Nephron (organoid): Measurements from ENCODE around the gene TRAPPC12.

Source experiments
- H3K27ac Mint-ChIP-seq, 3 experiments: 2 replicates each; pipeline ENCODE4 v1.8.0; 2020; ENCODE audit warnings: mixed read lengths in 3 of 3, mild to moderate bottlenecking in 2 of 3, moderate library complexity in 1 of 3
- H3K27me3 Mint-ChIP-seq: 2 replicates; pipeline ENCODE4 v1.8.0; 2021; ENCODE audit warnings: low read depth, mild to moderate bottlenecking, moderate library complexity, mixed read lengths
- H3K36me3 Mint-ChIP-seq: 2 replicates; pipeline ENCODE4 v1.8.0; 2020; ENCODE audit warnings: low read depth, mixed read lengths
- H3K4me1 Mint-ChIP-seq: 2 replicates; pipeline ENCODE4 v1.8.0; 2020; ENCODE audit warnings: mixed read lengths
- H3K4me3 Mint-ChIP-seq, 3 experiments: 2 replicates each; pipeline ENCODE4 v1.8.0; 2020; ENCODE audit warnings: mild to moderate bottlenecking in 3 of 3, mixed read lengths in 3 of 3, moderate library complexity in 2 of 3
- H3K9me3 Mint-ChIP-seq: 2 replicates; pipeline ENCODE4 v1.8.0; 2020; ENCODE audit warnings: mixed read lengths
- TF ChIP-seq, protein P1 (sequence below), 3 experiments: fragments of 200-600 bp; sonication (generic); IDR thresholded peaks; one replicate each; pipeline ENCODE4 v1.5.0; 2021; ENCODE audit warnings: antibody characterized with exemption in 3 of 3; ENCODE audit not compliant: unreplicated experiment in 3 of 3

TRAPPC12 gene

DNA sequence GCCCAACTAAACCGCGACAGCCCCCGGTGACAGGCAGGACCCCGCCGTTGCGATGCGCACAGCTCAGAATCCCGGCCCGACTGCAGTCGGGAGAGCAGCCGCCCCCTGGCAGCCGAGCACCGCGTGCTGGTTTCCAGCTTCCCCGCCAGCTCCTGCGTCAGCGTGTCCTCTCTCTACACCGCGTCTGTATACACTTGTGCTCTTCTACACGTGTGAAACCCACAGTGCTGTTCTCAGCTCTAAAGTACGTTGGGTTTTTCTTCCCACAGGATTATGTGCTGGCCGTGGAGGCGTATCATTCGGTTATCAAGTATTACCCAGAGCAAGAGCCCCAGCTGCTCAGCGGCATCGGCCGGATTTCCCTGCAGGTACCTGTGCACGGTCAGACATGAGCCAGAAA, 85.8 kb downstream of the TRAPPC12 start:
- Mint-ChIP-seq H3K36me3 (peaks cover 27% of the 10 kb centered on the region), H3K4me3 (no peak overlapping the region), H3K4me1 (peaks cover 26% of the 10 kb centered on the region), H3K27me3 (no peaks in the 10 kb centered on the region), H3K27ac (no peak overlapping the region), H3K9me3 (no peaks in the 10 kb centered on the region)
- TF ChIP-seq, protein P1, sequence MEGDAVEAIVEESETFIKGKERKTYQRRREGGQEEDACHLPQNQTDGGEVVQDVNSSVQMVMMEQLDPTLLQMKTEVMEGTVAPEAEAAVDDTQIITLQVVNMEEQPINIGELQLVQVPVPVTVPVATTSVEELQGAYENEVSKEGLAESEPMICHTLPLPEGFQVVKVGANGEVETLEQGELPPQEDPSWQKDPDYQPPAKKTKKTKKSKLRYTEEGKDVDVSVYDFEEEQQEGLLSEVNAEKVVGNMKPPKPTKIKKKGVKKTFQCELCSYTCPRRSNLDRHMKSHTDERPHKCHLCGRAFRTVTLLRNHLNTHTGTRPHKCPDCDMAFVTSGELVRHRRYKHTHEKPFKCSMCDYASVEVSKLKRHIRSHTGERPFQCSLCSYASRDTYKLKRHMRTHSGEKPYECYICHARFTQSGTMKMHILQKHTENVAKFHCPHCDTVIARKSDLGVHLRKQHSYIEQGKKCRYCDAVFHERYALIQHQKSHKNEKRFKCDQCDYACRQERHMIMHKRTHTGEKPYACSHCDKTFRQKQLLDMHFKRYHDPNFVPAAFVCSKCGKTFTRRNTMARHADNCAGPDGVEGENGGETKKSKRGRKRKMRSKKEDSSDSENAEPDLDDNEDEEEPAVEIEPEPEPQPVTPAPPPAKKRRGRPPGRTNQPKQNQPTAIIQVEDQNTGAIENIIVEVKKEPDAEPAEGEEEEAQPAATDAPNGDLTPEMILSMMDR (IDR thresholded peaks at IDR 0.05; ENCODE audit: unreplicated experiment in 3 of 3): no peak

DNA sequence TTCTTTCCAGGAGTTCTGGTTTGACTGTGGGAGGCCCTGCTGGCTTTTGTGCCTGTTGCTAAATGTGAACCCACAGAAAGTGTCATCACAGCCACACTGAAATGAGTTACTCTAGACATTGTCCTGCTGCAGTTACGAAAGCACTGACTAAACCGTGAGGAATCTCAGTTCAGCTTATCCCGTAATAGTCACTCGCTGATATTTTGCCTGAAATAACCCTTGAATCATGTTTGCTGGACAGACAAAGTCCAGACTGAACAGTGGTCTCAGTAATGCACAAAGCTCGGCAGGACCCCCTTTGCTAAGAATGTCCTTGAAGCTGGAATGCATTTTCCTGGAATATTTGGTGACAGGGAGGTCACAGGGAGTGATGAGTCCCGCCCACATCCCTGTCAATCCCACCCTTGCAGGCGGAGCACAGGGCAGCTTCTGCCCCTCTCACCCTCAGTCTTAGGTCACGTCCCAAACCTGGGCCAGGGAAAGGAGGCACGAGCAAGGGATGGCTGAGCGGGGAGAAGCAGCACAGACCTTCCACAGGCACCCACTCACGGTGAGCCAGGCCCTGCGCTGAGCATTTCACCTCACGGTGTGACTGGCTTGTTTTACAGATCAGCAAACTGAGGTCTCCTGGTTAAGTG, 86.5 kb downstream of the TRAPPC12 start:
- H3K9me3 Mint-ChIP-seq: no peaks in the 10 kb centered on the region
- TF ChIP-seq, protein P1 (IDR thresholded peaks at IDR 0.05; ENCODE audit: unreplicated experiment in 3 of 3): no peak
- H3K36me3 Mint-ChIP-seq: peaks cover 32% of the 10 kb centered on the region

DNA sequence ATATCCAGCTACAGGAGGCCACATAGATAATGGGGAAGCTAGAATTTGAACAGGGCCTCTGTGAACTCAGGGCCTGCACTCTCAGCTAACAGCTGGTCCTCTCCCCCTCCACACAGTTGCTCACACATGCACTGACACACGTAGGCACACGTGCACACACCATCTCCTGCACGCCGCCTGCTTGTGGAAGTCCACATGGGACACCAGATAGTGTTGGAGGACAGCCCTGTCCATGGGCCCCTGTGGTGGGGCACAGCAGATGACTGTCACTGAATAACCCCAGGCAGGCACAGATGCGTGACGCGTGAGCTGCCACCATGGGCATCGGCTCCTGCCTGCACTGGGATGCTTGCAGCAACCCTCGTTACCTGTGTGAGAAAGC, 87.0 kb downstream of the TRAPPC12 start:
- Mint-ChIP-seq H3K9me3 (no peaks in the 10 kb centered on the region), H3K36me3 (peaks cover 36% of the 10 kb centered on the region), H3K27ac (no peak overlapping the region), H3K4me3 (no peak overlapping the region), H3K4me1 (peaks cover 38% of the 10 kb centered on the region), H3K27me3 (no peaks in the 10 kb centered on the region)
- TF ChIP-seq, protein P1 (IDR thresholded peaks at IDR 0.05; ENCODE audit: unreplicated experiment in 3 of 3): no peak

More for the DNA sequence above, 86.5 kb downstream of the TRAPPC12 start:
- no peak overlapping the region for H3K4me3 Mint-ChIP-seq
- no peaks in the 10 kb centered on the region for H3K27me3 Mint-ChIP-seq
- H3K27ac Mint-ChIP-seq: no peak overlapping the region
- H3K4me1 Mint-ChIP-seq: peaks cover 32% of the 10 kb centered on the region

DNA sequence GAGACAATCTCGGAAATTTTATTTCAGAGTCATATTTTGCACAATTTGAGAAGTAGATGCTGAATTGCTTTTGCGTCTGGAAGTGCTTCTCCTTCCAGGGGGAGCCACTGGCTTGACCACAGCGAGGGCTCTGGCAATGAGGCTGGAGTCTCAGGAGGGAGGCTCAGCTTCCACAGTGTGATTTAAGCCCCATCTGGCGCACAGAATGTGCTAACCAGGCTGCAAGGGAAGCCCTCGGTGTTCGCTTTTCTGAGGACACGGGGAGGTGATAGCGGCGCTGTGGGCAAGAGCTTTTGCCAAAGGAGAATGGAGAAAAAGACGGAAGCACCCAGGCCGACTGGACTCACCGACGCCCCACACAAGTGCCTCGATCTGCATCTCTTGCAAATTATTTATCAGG, 87.5 kb downstream of the TRAPPC12 start:
- Mint-ChIP-seq H3K27ac (no peak overlapping the region), H3K27me3 (no peaks in the 10 kb centered on the region), H3K9me3 (no peaks in the 10 kb centered on the region), H3K4me3 (no peak overlapping the region), H3K4me1 (peaks cover 40% of the 10 kb centered on the region), H3K36me3 (peaks cover 38% of the 10 kb centered on the region)
- TF ChIP-seq, protein P1 (IDR thresholded peaks at IDR 0.05; ENCODE audit: unreplicated experiment in 3 of 3): no peak

DNA sequence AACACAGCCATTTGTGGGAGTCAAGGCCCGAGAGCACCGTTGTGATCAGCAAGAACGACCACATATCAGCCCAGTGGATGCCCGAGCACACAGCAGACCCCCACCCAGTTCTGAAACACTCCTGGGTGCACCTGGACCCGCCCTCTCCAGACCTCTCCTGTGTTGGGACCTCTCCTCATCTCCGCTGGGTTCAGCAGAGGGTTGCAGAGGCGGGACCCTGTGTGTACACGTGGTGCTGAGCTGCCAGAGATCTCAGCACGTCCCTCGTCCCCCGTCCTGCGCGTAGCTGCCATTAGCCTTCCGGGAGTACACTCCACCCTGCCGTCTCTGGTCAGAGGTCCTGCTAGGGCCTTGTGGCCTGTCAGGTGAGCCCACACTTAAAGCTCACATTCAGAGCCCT, 88.2 kb downstream of the TRAPPC12 start:
- no peak overlapping the region for H3K4me3 Mint-ChIP-seq
- peaks cover 41% of the 10 kb centered on the region for H3K4me1 Mint-ChIP-seq
- no peak overlapping the region for H3K27ac Mint-ChIP-seq
- TF ChIP-seq, protein P1 (IDR thresholded peaks at IDR 0.05; ENCODE audit: unreplicated experiment in 3 of 3): no peak
- peaks cover 44% of the 10 kb centered on the region for H3K36me3 Mint-ChIP-seq
- H3K27me3 Mint-ChIP-seq: no peaks in the 10 kb centered on the region
- no peaks in the 10 kb centered on the region for H3K9me3 Mint-ChIP-seq

DNA sequence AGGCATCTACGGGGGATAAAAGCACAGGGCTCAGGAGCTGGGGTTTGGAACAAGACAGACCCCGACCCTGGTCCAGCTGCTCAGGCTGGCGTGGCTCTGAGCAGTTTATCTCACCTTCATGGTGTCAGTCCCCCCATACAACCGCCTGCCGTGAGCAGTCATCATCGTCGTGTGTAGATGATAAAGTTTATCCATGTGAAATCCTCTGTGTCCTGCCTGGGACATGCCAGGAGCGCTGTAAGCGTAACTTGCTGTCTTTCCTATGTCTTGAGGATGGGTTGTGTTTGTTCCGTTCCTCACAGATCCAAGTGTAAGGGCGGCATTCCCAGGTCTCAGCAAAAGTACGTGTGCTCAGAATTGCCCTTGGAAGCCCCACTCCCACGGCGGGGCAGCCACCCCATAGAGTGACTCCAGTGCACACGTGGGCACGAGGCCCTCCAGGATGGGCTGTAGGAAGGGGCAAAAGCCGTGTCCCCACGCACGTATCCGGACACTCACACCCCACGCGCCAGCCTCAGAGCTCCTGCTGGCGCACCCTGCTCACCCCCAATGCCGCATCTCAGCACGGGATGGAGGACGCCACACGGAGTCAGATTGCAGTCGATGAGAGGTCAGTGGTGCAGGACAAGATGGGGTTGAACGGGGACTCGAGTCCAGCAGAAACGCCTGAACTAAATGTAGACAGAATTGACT, 88.9 kb downstream of the TRAPPC12 start:
- peaks cover 48% of the 10 kb centered on the region for H3K36me3 Mint-ChIP-seq
- no peaks in the 10 kb centered on the region for H3K27me3 Mint-ChIP-seq
- H3K4me3 Mint-ChIP-seq: no peak overlapping the region
- H3K9me3 Mint-ChIP-seq: no peaks in the 10 kb centered on the region
- H3K4me1 Mint-ChIP-seq: peaks cover 41% of the 10 kb centered on the region
- H3K27ac Mint-ChIP-seq: no peak overlapping the region
- TF ChIP-seq, protein P1 (IDR thresholded peaks at IDR 0.05; ENCODE audit: unreplicated experiment in 3 of 3): no peak
